Karpas-422 (cell line): ENCODE data around the gene CGREF1. TPM values are rescaled to one million over a fixed set of nuclear protein-coding genes. Genes with fewer than 3 reads are reported as not detected.

ENCODE experiments used
- DNase-seq: peaks from one replicate; pipeline ENCODE4 v3.0.0-alpha.2; 2015
- H2AFZ ChIP-seq: fragments of 200-600 bp; sonication (generic); 2 replicates; pipeline ENCODE4 v1.6.1; 2014; ENCODE audit warnings: antibody characterized with exemption, low read length, mixed read lengths
- H3K27ac ChIP-seq: fragments of 200-600 bp; sonication (generic); 2 replicates; pipeline ENCODE4 v1.5.1; 2014; ENCODE audit warnings: mild to moderate bottlenecking, low read length, moderate library complexity
- H3K27me3 ChIP-seq: fragments of 200-600 bp; sonication (generic); 2 replicates; pipeline ENCODE4 v1.6.1; 2014; ENCODE audit warnings: low read length, mixed read lengths
- H3K36me3 ChIP-seq: fragments of 200-600 bp; sonication (generic); 2 replicates; pipeline ENCODE4 v1.6.1; 2014; ENCODE audit warnings: low read length, mixed read lengths; ENCODE audit not compliant: insufficient read depth
- H3K4me1 ChIP-seq: fragments of 200-600 bp; sonication (generic); 2 replicates; pipeline ENCODE4 v1.6.1; 2014; ENCODE audit warnings: mild to moderate bottlenecking, low read length, mixed read lengths
- H3K4me2 ChIP-seq: fragments of 200-600 bp; sonication (generic); 2 replicates; pipeline ENCODE4 v1.6.1; 2014; ENCODE audit warnings: low read length, low read depth, mild to moderate bottlenecking; ENCODE audit not compliant: poor library complexity, severe bottlenecking
- H3K4me3 ChIP-seq: fragments of 200-600 bp; sonication (generic); 2 replicates; pipeline ENCODE4 v1.5.1; 2014; ENCODE audit warnings: mild to moderate bottlenecking, antibody characterized with exemption, low read length, mixed read lengths
- H3K79me2 ChIP-seq: fragments of 200-600 bp; sonication (generic); 2 replicates; pipeline ENCODE4 v1.6.1; 2014; ENCODE audit warnings: mild to moderate bottlenecking, low read length, mixed read lengths
- H3K9ac ChIP-seq: fragments of 200-600 bp; sonication (generic); 2 replicates; pipeline ENCODE4 v1.6.0; 2014; ENCODE audit warnings: low read length
- H3K9me2 ChIP-seq: fragments of 200-600 bp; sonication (generic), shearing (Covaris generic); replicated peaks from 2 replicates; pipeline ENCODE4 v1.6.0; 2014; ENCODE audit warnings: mild to moderate bottlenecking, low read length, moderate library complexity; ENCODE audit not compliant: insufficient read depth
- H3K9me3 ChIP-seq: fragments of 300-700, 200-600 bp; sonication (generic); 2 replicates; pipeline ENCODE4 v1.6.1; 2014; ENCODE audit warnings: low read length, mixed read lengths
- H4K20me1 ChIP-seq: fragments of 200-600 bp; sonication (generic); 2 replicates; pipeline ENCODE4 v1.6.1; 2014; ENCODE audit warnings: mild to moderate bottlenecking, antibody characterized with exemption, low read length, low read depth; ENCODE audit not compliant: insufficient read depth
- total RNA-seq: library from RNA; depleted of rRNA; stranded (reverse); fragments of >200 nt; shearing (Covaris generic); gene quantifications from 2 replicates; pipeline ENCODE4 v1.2.3, GENCODE V29; 2014; ENCODE audit warnings: low replicate concordance

The CGREF1 gene
- total RNA-seq, 1 experiment from 2014 or later = not detected

DNA sequence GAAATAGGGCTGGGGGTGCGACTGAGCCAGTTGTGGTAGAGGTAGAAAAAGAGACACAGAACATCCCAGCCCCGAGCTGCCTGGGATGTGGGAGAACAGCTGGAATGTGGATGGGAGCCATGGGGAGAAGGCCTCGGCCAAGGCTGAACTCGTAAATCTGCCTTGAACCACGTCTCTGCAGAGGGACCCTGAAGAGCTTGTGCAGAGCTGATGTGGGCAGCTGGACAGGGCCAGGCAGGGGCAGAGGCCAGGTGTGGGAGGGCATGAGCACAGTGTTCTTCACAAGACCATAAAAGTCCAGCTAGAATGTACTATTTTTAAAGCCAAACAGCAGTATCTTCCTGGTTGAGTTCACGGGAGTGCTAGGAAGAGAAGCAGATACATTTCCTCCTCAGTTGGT, 35.6 kb upstream of the CGREF1 start:
- Histone ChIP-seq H3K36me3 (no peaks in the 10 kb centered on the region), H3K4me1 (peaks cover 52% of the 10 kb centered on the region), H3K9me2 (no peaks in the 10 kb centered on the region), H3K27ac (no peak overlapping the region), H3K4me2 (no peak overlapping the region), H3K4me3 (no peak overlapping the region), H3K79me2 (no peaks in the 10 kb centered on the region), H3K9me3 (no peaks in the 10 kb centered on the region), H2AFZ (no peak overlapping the region), H3K9ac (no peak overlapping the region), H3K27me3 (no peaks in the 10 kb centered on the region), H4K20me1 (no peaks in the 10 kb centered on the region)
- no peak for DNase-seq

- no peak for DNase-seq
- H3K79me2 ChIP-seq = no peaks in the 10 kb centered on the region
- H3K4me2 ChIP-seq = peak overlapping the region; percentile 60
- no peaks in the 10 kb centered on the region for H3K9me3 ChIP-seq
- H3K4me1 ChIP-seq = peaks cover 61% of the 10 kb centered on the region
- peak overlapping the region; percentile 45; the same call in 1 of the 2 replicates for H3K9ac ChIP-seq
- no peak overlapping the region for H2AFZ ChIP-seq
- no peaks in the 10 kb centered on the region for H3K9me2 ChIP-seq
- no peaks in the 10 kb centered on the region for H3K36me3 ChIP-seq
- no peaks in the 10 kb centered on the region for H3K27me3 ChIP-seq
- no peak overlapping the region for H3K4me3 ChIP-seq
- 0 out of 2 replicates have a peak overlapping the region, but pooled peaks have one; percentile 20 for H3K27ac ChIP-seq
- no peaks in the 10 kb centered on the region for H4K20me1 ChIP-seq
These were observed 34.0 kb upstream of the CGREF1 start for GRCh38 chr2:27152796-27153464.

- Histone ChIP-seq H3K36me3 (no peaks in the 10 kb centered on the region), H3K79me2 (no peaks in the 10 kb centered on the region), H3K4me2 (peak overlapping the region; percentile 60), H3K27me3 (no peaks in the 10 kb centered on the region), H3K9me2 (no peaks in the 10 kb centered on the region), H3K9ac (peak overlapping the region; percentile 45), H3K9me3 (no peaks in the 10 kb centered on the region), H2AFZ (peak overlapping the region; percentile 8; the same call in 1 of the 2 replicates), H4K20me1 (no peaks in the 10 kb centered on the region), H3K4me3 (no peak overlapping the region), H3K4me1 (peaks cover 60% of the 10 kb centered on the region), H3K27ac (peak overlapping the region; percentile 89)
- no peak for DNase-seq
These were observed 33.3 kb upstream of the CGREF1 start for GRCh38 chr2:27152102-27152795.

DNA sequence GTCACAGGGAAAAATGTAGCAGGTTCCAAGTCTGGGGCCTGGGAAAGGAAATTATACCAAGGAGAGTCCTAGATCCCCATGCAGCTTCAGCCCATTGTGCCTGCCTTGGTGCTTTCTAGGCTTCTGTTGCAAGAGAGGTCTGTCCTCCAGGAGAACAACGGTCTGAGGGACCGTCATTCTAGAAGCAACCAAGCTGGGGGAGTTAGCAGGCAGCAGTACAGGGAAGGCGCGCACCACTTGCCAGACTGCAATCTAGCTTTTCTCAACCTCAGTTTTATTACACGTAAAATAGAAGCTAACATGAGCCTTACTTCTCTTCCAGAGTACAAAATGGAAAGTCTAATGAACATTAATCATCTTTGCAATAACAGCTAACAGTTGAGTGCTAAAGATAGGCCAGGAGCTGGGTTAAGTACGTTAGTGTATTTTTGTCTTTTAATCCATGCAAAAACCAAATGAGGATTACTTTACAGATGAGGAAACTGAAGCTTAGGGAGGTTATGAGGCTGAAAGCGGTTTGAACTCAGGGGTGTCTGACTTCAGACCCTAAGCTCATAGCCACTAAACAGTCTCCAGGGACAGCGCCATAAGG, 31.8 kb upstream of the CGREF1 start:
- peaks cover 63% of the 10 kb centered on the region for H3K4me1 ChIP-seq
- H4K20me1 ChIP-seq = no peaks in the 10 kb centered on the region
- 0 out of 2 replicates have a peak overlapping the region, but pooled peaks have one; percentile 13 for H2AFZ ChIP-seq
- peak; percentile 92 for DNase-seq
- H3K27me3 ChIP-seq = no peaks in the 10 kb centered on the region
- no peaks in the 10 kb centered on the region for H3K79me2 ChIP-seq
- peak overlapping the region; percentile 89 for H3K27ac ChIP-seq
- H3K9ac ChIP-seq = peak overlapping the region; percentile 51
- H3K9me3 ChIP-seq = no peaks in the 10 kb centered on the region
- peak overlapping the region; percentile 60 for H3K4me2 ChIP-seq
- no peaks in the 10 kb centered on the region for H3K9me2 ChIP-seq
- peak overlapping the region; percentile 33 for H3K4me3 ChIP-seq
- H3K36me3 ChIP-seq = no peaks in the 10 kb centered on the region

DNA sequence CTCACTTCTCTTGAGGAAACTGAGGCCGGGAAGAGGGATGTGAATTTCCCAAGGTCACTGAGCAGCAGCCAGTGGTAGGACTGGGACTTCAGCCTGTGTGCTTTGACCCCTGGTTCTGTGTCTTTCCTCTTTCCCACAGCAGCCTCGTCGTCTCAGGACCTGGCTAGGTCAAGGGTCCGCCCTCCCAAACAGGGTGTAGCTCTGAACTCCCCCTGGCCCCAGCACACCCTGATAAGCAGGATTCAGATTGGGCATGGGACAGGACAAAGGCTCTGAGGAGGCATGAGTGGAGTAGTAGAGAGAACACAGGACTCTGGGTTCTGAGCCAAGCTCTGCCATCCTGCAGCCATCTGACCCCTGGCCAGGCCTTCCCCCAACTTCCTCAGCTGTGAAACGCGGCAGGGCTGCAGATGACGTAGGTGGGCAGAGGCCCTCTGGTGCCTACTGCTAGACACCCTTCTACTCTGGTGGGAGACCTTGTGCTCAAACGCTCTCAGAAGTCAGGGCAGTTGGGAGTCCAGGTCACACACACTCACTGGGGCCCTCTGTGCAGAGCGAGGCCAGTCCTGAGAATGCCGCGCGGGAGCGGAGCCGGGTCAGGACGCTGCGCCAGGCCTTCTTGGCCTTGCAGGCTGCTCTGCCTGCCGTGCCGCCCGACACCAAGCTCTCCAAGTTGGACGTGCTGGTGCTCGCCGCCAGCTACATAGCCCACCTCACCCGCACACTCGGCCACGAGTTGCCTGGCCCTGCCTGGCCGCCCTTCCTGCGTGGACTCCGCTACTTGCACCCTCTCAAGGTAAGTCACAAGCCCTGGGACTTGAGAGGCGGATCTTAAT, 30.9 kb upstream of the CGREF1 start:
- DNase-seq = no peak
- Histone ChIP-seq H3K36me3 (no peaks in the 10 kb centered on the region), H3K4me3 (peak overlapping the region; percentile 33), H3K4me2 (peak overlapping the region; percentile 60), H3K9me2 (no peaks in the 10 kb centered on the region), H2AFZ (no peak overlapping the region), H3K9me3 (no peaks in the 10 kb centered on the region), H3K79me2 (no peaks in the 10 kb centered on the region), H3K27ac (peak overlapping the region; percentile 89), H3K9ac (peak overlapping the region; percentile 51), H3K27me3 (no peaks in the 10 kb centered on the region), H3K4me1 (peaks cover 67% of the 10 kb centered on the region), H4K20me1 (no peaks in the 10 kb centered on the region)

DNA sequence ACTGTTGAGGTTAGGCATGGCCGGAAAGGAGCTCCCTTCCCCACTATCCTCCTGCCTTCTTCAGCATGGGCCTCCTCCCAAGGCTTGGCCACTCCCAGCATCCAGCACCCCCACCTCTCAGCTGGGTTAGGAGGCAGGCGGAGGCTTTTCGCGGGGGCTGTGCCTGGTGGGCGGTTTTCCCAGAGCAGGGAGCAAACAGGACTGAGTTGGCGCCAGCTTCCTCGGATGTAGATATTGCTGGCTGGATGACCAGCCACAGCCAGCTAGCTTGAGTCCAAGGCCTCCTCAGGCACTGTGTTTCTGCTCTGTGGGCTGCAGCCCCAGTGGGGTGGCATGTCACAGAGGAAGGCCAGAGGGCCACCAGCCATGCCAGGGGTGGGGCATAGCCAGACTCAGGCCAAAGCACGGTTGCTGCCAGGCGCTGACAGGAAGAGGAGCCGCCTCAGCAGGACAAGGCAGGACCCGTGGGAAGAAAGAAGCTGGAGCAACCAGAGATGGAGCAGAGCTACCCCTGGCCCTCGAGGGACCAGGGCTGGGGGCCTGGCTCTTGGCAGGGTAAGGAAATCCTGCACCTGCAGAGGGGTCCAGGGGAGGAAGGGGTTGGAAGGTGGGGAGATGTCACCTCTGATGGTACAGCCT, 30.0 kb upstream of the CGREF1 start, which contains the start of gene TCF23:
Gene TCF23, plus strand, starts transcription at position 204 of the 639 bp plus-strand sequence. Its CDS starts 130 bp downstream, at position 334.
- H3K36me3 ChIP-seq = no peaks in the 10 kb centered on the region
- H3K27ac ChIP-seq = no peak within 1 kb of the TSS; the same call in 1 of the 2 replicates
- H3K27me3 ChIP-seq = no peaks in the 10 kb centered on the region
- peaks cover 64% of the 10 kb centered on the region for H3K4me1 ChIP-seq
- H2AFZ ChIP-seq = no peak within 1 kb of the TSS
- no peaks in the 10 kb centered on the region for H4K20me1 ChIP-seq
- no peaks in the 10 kb centered on the region for H3K9me2 ChIP-seq
- H3K79me2 ChIP-seq = no peaks in the 10 kb centered on the region
- no peaks in the 10 kb centered on the region for H3K9me3 ChIP-seq
- H3K4me2 ChIP-seq = peak within 1 kb of the TSS; percentile 60
- 0 out of 2 replicates have a peak within 1 kb of the TSS, but pooled peaks have one; percentile 51 for H3K9ac ChIP-seq
- no peak for DNase-seq
- H3K4me3 ChIP-seq = no peak within 1 kb of the TSS

DNA sequence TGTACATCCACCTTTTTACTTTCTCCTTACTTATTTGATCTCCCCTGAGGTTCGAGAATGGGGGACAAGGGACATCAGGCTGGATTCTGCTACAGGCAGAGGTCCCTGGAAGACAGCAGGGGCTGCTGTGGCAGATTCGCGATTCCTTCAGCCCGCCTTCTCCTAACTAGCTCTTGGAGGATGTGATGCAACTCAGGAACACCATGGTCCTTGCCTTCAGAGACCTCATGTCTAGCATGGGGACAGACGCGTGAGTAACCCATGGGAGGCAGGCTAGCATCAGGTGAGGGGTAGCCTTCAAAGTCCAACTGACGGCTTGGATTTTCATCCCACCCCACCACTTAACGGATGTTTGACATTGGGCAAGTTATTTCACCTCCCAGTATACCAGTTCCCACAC, 29.0 kb upstream of the CGREF1 start:
- H3K4me2 ChIP-seq = no peak overlapping the region
- H3K36me3 ChIP-seq = no peaks in the 10 kb centered on the region
- H3K27me3 ChIP-seq = no peaks in the 10 kb centered on the region
- H3K79me2 ChIP-seq = no peaks in the 10 kb centered on the region
- no peak overlapping the region for H2AFZ ChIP-seq
- no peak overlapping the region for H3K9ac ChIP-seq
- H4K20me1 ChIP-seq = no peaks in the 10 kb centered on the region
- DNase-seq = no peak
- H3K4me3 ChIP-seq = no peak overlapping the region
- peaks cover 58% of the 10 kb centered on the region for H3K4me1 ChIP-seq
- H3K27ac ChIP-seq = no peak overlapping the region
- H3K9me3 ChIP-seq = peaks cover 2% of the 10 kb centered on the region; the same call in 1 of the 2 replicates
- H3K9me2 ChIP-seq = no peaks in the 10 kb centered on the region
